ENCODE results near the gene VAV1. TPM values are rescaled to one million over a fixed set of nuclear protein-coding genes. Genes with fewer than 3 reads are reported as not detected.
"Not testable (repeated sequence)": the region's sequence is repeated elsewhere in the genome, so short reads cannot be mapped to it uniquely, and the experiment has no call there.

Gene VAV1
- total RNA-seq, 1 donor from 2014 or later: not detected

DNA sequence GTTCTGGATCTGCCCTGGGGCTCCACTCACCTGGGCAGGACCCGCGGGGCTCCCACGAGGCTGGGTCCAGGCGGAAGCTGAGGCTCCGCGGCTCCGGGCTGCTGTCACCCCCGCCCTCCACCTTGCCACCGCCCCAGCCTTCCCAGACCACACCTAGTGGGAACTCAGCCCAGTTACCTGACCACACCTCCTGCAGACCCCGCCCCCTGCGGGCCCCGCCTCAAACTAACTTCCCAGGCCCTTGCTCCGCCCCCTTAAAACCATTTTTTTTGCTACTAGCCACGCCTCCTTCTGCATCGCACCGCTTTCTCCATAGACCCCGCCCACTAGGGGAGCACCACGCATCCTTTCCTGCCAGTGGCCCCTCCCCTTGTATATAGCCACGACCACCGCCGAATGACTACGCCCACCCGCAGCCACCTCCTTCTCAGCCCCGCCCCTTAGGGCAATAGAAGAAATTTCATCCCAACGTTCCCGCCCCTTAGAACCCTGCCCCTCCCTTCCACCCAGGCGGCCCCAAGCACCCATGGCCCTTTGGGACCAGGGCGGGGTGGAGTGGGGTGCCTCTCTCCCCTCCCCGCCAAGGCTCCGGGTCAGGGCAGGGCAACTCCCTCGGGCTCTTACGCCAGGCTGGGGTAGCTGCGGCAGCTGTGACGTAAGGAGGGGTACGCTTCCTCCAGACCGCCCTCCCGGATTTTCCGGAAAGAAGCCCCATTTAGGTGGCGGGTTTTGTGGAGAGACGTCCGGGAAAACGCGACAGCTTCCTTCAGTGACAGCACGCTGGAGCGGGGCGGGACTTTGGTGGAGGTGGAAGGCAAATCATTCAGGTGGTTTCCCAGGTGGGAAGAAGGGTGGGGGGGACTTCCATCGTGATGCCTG lies 4.9 kb upstream of the VAV1 start, which contains the start of gene SH2D3A:
Gene SH2D3A, minus strand, starts transcription at position 79 of the 879 bp plus-strand sequence. CDS start 3,687 bp downstream, outside the sequence.
- TF ChIP-seq, protein P1, sequence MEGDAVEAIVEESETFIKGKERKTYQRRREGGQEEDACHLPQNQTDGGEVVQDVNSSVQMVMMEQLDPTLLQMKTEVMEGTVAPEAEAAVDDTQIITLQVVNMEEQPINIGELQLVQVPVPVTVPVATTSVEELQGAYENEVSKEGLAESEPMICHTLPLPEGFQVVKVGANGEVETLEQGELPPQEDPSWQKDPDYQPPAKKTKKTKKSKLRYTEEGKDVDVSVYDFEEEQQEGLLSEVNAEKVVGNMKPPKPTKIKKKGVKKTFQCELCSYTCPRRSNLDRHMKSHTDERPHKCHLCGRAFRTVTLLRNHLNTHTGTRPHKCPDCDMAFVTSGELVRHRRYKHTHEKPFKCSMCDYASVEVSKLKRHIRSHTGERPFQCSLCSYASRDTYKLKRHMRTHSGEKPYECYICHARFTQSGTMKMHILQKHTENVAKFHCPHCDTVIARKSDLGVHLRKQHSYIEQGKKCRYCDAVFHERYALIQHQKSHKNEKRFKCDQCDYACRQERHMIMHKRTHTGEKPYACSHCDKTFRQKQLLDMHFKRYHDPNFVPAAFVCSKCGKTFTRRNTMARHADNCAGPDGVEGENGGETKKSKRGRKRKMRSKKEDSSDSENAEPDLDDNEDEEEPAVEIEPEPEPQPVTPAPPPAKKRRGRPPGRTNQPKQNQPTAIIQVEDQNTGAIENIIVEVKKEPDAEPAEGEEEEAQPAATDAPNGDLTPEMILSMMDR (IDR thresholded peaks at IDR 0.05; ENCODE audit: unreplicated experiment): no peak
- peaks cover 21% of the 10 kb centered on the region for H3K4me1 Mint-ChIP-seq
- DNase-seq (ENCODE audit: low spot score in 2 of 2, unreplicated experiment in 2 of 2): peak; percentile 72 to 86
- H3K27me3 Mint-ChIP-seq (ENCODE audit: low read depth): peaks cover 28% of the 10 kb centered on the region
- H3K4me3 Mint-ChIP-seq: peak within 1 kb of the TSS; percentile 68
- no peaks in the 10 kb centered on the region for H3K9me3 Mint-ChIP-seq
- H3K27ac Mint-ChIP-seq: peak within 1 kb of the TSS; percentile 94
- H3K36me3 Mint-ChIP-seq: no peaks in the 10 kb centered on the region

DNA sequence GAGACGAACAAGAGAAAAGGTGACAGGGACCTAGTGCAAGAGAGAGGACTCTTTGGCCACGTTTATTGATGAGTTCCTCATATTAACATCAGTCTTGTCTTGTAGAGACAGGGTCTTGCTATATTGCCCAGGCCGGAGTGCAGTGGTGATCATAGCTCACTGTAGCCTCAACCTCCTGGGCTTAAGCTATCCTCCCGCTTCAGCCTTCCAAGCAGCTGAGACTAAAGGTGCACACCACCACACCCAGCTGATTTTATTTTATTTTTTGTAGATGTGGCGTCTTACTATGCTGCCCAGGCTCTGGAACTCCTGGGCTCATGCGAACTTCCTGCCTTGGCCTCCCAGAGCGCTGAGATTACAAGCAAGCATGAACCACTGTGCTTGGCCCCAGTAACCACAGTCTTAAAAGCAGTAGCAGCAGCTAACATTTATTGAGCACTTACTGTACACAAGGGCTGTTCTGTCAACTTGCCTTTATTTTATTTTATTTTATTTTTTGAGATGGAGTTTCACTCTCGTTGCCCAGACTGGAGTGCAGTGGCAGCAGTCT lies 4.2 kb upstream of the VAV1 start:
- H3K4me1 Mint-ChIP-seq: peaks cover 21% of the 10 kb centered on the region
- no peaks in the 10 kb centered on the region for H3K9me3 Mint-ChIP-seq
- H3K27ac Mint-ChIP-seq: peak overlapping the region; percentile 12
- H3K27me3 Mint-ChIP-seq (ENCODE audit: low read depth): peaks cover 28% of the 10 kb centered on the region
- H3K4me3 Mint-ChIP-seq: peak overlapping the region; percentile 36
- DNase-seq (ENCODE audit: low spot score in 2 of 2, unreplicated experiment in 2 of 2): no peak
- TF ChIP-seq, protein P1 (IDR thresholded peaks at IDR 0.05; ENCODE audit: unreplicated experiment): no peak
- no peaks in the 10 kb centered on the region for H3K36me3 Mint-ChIP-seq

GRCh38 chr19:6769006-6769619 lies 3.4 kb upstream of the VAV1 start:
- H3K9me3 Mint-ChIP-seq: no peaks in the 10 kb centered on the region
- TF ChIP-seq, protein P1 (IDR thresholded peaks at IDR 0.05; ENCODE audit: unreplicated experiment): no peak
- DNase-seq (ENCODE audit: low spot score in 2 of 2, unreplicated experiment in 2 of 2): no peak
- H3K4me1 Mint-ChIP-seq: peaks cover 21% of the 10 kb centered on the region
- H3K27ac Mint-ChIP-seq: no peak overlapping the region
- H3K36me3 Mint-ChIP-seq: no peaks in the 10 kb centered on the region
- H3K27me3 Mint-ChIP-seq (ENCODE audit: low read depth): peaks cover 28% of the 10 kb centered on the region
- no peak overlapping the region for H3K4me3 Mint-ChIP-seq

DNA sequence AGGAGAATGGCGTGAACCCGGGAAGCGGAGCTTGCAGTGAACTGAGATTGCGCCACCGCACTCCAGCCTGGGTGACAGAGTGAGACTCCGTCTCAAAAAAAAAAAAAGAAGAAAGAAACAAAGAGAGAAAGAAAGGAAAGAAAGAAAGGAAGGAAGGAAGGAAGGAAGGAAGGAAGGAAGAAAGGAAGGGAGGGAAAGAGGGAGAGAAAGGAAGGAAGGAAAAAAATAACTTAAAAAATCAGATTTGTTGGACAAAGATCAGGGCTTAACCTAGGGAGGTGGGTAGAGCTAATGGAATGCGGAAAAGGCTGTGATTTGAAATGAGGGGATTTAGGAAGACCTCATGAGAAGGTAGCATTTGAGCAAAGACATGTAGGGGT lies 870 bp upstream of the VAV1 start:
- peaks cover 16% of the 10 kb centered on the region for H3K27me3 Mint-ChIP-seq (ENCODE audit: low read depth)
- not testable (repeated sequence) for H3K27ac Mint-ChIP-seq; H3K4me3 Mint-ChIP-seq; DNase-seq (ENCODE audit: low spot score in 2 of 2, unreplicated experiment in 2 of 2); H3K9me3 Mint-ChIP-seq; H3K36me3 Mint-ChIP-seq; H3K4me1 Mint-ChIP-seq

GRCh38 chr19:6772866-6773322 lies 386 bp downstream of the VAV1 start:
- H3K4me3 Mint-ChIP-seq: no peak overlapping the region
- H3K27me3 Mint-ChIP-seq (ENCODE audit: low read depth): peaks cover 7% of the 10 kb centered on the region
- no peak overlapping the region for H3K27ac Mint-ChIP-seq
- H3K9me3 Mint-ChIP-seq: peaks cover 6% of the 10 kb centered on the region
- TF ChIP-seq, protein P1 (IDR thresholded peaks at IDR 0.05; ENCODE audit: unreplicated experiment): no peak
- no peak for DNase-seq (ENCODE audit: low spot score in 2 of 2, unreplicated experiment in 2 of 2)
- no peaks in the 10 kb centered on the region for H3K4me1 Mint-ChIP-seq
- H3K36me3 Mint-ChIP-seq: no peaks in the 10 kb centered on the region
